ENCODE data around the gene HSD17B8. TPM values are rescaled to one million over a fixed set of nuclear protein-coding genes. Genes with fewer than 3 reads are reported as not detected.

HSD17B8 gene
- total RNA-seq, 1 experiment from 2014 or later, result 4.2 TPM

DNA sequence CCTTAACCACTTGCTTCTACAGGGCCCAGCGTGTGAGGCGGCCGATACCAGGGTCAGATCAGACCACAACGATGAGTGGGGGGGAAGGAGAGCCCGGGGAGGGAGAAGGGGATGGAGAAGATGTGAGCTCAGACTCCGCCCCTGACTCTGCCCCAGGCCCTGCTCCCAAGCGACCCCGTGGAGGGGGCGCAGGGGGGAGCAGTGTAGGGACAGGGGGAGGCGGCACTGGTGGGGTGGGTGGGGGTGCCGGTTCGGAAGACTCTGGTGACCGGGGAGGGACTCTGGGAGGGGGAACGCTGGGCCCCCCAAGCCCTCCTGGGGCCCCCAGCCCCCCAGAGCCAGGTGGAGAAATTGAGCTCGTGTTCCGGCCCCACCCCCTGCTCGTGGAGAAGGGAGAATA, 6.7 kb downstream of the HSD17B8 start:
- ChIA-PET CTCF (no interaction called here), POLR2A (ENCODE audit: unreplicated experiment) (no interaction called here)
- Histone ChIP-seq H3K9me3 (ENCODE audit: low read length) (no peaks in the 10 kb centered on the region), H3K4me1 (ENCODE audit: insufficient read depth, low read length) (peaks cover 20% of the 10 kb centered on the region), H3K4me3 (ENCODE audit: low read length) (no peak overlapping the region), H3K79me2 (ENCODE audit: low read length) (0 out of 2 replicates have a peak, but pooled peaks cover 5% of the 10 kb centered on the region), H3K9ac (ENCODE audit: low read length) (no peak overlapping the region), H3K27me3 (ENCODE audit: low read length) (no peaks in the 10 kb centered on the region), H4K20me1 (ENCODE audit: low read length) (no peaks in the 10 kb centered on the region), H3K9me2 (replicated peaks; ENCODE audit: low read length) (no peaks in the 10 kb centered on the region), H3K27ac (ENCODE audit: low read length) (no peak overlapping the region), H3K4me2 (ENCODE audit: low read length) (no peak overlapping the region), H3K36me3 (ENCODE audit: low read depth, low read length) (no peaks in the 10 kb centered on the region), H2AFZ (ENCODE audit: low read length) (no peak overlapping the region), H3F3A (ENCODE audit: low read length, unreplicated experiment) (no peaks in the 10 kb centered on the region)
- intact Hi-C loops (cut with micrococcal nuclease), result no loop called here
- no peak for ATAC-seq
- no peak for TF ChIP-seq EZH2phosphoT487 (IDR thresholded peaks at IDR 0.05; ENCODE audit: borderline replicate concordance, low read length)
- TF ChIP-seq EZH2 (IDR thresholded peaks at IDR 0.05; ENCODE audit: low read length, unreplicated experiment), result no peak
- TF ChIP-seq, protein P1, sequence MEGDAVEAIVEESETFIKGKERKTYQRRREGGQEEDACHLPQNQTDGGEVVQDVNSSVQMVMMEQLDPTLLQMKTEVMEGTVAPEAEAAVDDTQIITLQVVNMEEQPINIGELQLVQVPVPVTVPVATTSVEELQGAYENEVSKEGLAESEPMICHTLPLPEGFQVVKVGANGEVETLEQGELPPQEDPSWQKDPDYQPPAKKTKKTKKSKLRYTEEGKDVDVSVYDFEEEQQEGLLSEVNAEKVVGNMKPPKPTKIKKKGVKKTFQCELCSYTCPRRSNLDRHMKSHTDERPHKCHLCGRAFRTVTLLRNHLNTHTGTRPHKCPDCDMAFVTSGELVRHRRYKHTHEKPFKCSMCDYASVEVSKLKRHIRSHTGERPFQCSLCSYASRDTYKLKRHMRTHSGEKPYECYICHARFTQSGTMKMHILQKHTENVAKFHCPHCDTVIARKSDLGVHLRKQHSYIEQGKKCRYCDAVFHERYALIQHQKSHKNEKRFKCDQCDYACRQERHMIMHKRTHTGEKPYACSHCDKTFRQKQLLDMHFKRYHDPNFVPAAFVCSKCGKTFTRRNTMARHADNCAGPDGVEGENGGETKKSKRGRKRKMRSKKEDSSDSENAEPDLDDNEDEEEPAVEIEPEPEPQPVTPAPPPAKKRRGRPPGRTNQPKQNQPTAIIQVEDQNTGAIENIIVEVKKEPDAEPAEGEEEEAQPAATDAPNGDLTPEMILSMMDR (conservative IDR thresholded peaks at IDR 0.05; ENCODE audit: low read depth, low read length), result no peak
- no TSS peak for BruUV-seq (replicated peaks)
- DNase-seq, result no peak

DNA sequence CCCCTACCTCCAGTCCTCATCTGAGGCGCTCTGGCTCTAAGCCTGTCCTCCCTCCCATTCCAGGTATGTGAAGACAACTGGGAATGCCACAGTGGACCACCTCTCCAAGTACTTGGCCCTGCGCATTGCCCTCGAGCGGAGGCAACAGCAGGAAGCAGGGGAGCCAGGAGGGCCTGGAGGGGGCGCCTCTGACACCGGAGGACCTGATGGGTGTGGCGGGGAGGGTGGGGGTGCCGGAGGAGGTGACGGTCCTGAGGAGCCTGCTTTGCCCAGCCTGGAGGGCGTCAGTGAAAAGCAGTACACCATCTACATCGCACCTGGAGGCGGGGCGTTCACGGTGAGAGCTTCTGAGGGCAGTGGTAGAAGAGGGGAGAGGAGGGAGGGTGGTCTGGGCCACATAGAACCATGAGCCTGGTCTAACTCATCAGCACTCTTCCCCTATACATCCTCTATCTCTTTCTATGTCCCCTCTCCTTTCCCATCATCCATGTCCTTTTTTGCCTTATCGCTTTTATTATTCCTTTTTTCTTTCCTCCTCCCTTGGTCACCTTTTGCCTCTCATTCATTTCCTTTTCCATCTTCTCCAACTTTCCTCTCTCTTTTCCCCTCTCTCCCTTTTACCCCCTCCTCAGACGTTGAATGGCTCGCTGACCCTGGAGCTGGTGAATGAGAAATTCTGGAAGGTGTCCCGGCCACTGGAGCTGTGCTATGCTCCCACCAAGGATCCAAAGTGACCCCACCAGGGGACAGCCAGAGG, 7.4 kb downstream of the HSD17B8 start:
- Histone ChIP-seq H3K36me3 (ENCODE audit: low read depth, low read length) (no peaks in the 10 kb centered on the region), H2AFZ (ENCODE audit: low read length) (no peak overlapping the region), H3K9me2 (replicated peaks; ENCODE audit: low read length) (no peaks in the 10 kb centered on the region), H3K9ac (ENCODE audit: low read length) (no peak overlapping the region), H3K9me3 (ENCODE audit: low read length) (no peaks in the 10 kb centered on the region), H3K27me3 (ENCODE audit: low read length) (no peaks in the 10 kb centered on the region), H3K27ac (ENCODE audit: low read length) (no peak overlapping the region), H3K4me1 (ENCODE audit: insufficient read depth, low read length) (peaks cover 13% of the 10 kb centered on the region), H3K4me3 (ENCODE audit: low read length) (no peak overlapping the region), H4K20me1 (ENCODE audit: low read length) (no peaks in the 10 kb centered on the region), H3F3A (ENCODE audit: low read length, unreplicated experiment) (no peaks in the 10 kb centered on the region), H3K4me2 (ENCODE audit: low read length) (no peak overlapping the region), H3K79me2 (ENCODE audit: low read length) (0 out of 2 replicates have a peak, but pooled peaks cover 5% of the 10 kb centered on the region)
- no peak for DNase-seq
- no peak for ATAC-seq
- POLR2A ChIA-PET (ENCODE audit: unreplicated experiment), result no interaction called here
- BruUV-seq (replicated peaks), result no TSS peak
- TF ChIP-seq EZH2 (IDR thresholded peaks at IDR 0.05; ENCODE audit: low read length, unreplicated experiment) (no peak), EZH2phosphoT487 (IDR thresholded peaks at IDR 0.05; ENCODE audit: borderline replicate concordance, low read length) (no peak)
- TF ChIP-seq, protein P1 (conservative IDR thresholded peaks at IDR 0.05; ENCODE audit: low read depth, low read length), result no peak
- CTCF ChIA-PET, result no interaction called here
- intact Hi-C loops (cut with micrococcal nuclease), result no loop called here

DNA sequence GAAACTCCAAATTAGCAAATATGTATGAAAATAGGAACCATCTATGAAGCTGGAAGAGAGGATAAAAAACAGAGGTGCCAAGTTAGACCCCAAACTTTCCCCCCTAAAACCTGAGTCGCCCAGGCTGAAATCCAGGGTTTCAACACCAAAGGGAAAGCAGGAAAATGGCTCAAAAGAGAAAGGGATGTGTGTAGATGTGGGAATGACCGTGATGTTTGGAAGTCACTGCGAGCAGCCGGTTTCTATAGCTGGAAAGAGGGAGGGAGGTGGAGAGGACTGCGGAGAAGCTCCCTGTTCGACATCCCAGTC, 8.4 kb downstream of the HSD17B8 start:
- no peak overlapping the region for H3K9ac ChIP-seq (ENCODE audit: low read length)

More for the DNA sequence above, 8.4 kb downstream of the HSD17B8 start:
- no TSS peak for BruUV-seq (replicated peaks)
- H2AFZ ChIP-seq (ENCODE audit: low read length), result no peak overlapping the region
- TF ChIP-seq, protein P1 (conservative IDR thresholded peaks at IDR 0.05; ENCODE audit: low read depth, low read length), result no peak
- no peak for TF ChIP-seq EZH2phosphoT487 (IDR thresholded peaks at IDR 0.05; ENCODE audit: borderline replicate concordance, low read length)
- no peak for TF ChIP-seq EZH2 (IDR thresholded peaks at IDR 0.05; ENCODE audit: low read length, unreplicated experiment)
- ChIA-PET CTCF (no interaction called here), POLR2A (ENCODE audit: unreplicated experiment) (no interaction called here)
- no peaks in the 10 kb centered on the region for H3K27me3 ChIP-seq (ENCODE audit: low read length)
- H3K79me2 ChIP-seq (ENCODE audit: low read length), result 0 out of 2 replicates have a peak, but pooled peaks cover 5% of the 10 kb centered on the region
- no peak for ATAC-seq
- H3K4me3 ChIP-seq (ENCODE audit: low read length), result peak overlapping the region; percentile 43; the same call in 1 of the 2 replicates
- H3K9me3 ChIP-seq (ENCODE audit: low read length), result no peaks in the 10 kb centered on the region
- no peaks in the 10 kb centered on the region for H3K36me3 ChIP-seq (ENCODE audit: low read depth, low read length)
- H3K9me2 ChIP-seq (replicated peaks; ENCODE audit: low read length), result no peaks in the 10 kb centered on the region
- no peak overlapping the region for H3K27ac ChIP-seq (ENCODE audit: low read length)
- 0 out of 2 replicates have a peak, but pooled peaks cover 5% of the 10 kb centered on the region for H3K4me1 ChIP-seq (ENCODE audit: insufficient read depth, low read length)
- H4K20me1 ChIP-seq (ENCODE audit: low read length), result no peaks in the 10 kb centered on the region
- no peak for DNase-seq
- no peaks in the 10 kb centered on the region for H3F3A ChIP-seq (ENCODE audit: low read length, unreplicated experiment)
- intact Hi-C loops (cut with micrococcal nuclease), result no loop called here
- peak overlapping the region; percentile 50 for H3K4me2 ChIP-seq (ENCODE audit: low read length)

Data from PC-3 (cell line).